SU-DHL-6 (cell line): ENCODE data around the gene GEMIN2.

Experiments used
- CTCF ChIP-seq: fragments of 200-600 bp; sonication (generic); IDR thresholded peaks from one replicate; pipeline ENCODE4 v1.5.1; 2017; ENCODE audit warnings: antibody characterized with exemption, mild to moderate bottlenecking, low read length, moderate library complexity; ENCODE audit not compliant: insufficient read depth, poor library complexity, severe bottlenecking
- EZH2phosphoT487 ChIP-seq: fragments of 200-600 bp; sonication (generic), shearing (Covaris generic); conservative IDR thresholded peaks from 2 replicates; pipeline ENCODE4 v1.6.1; 2018; ENCODE audit warnings: mild to moderate bottlenecking, antibody characterized with exemption, low read length, moderate library complexity, mixed read lengths

- TF ChIP-seq CTCF (no peak), EZH2phosphoT487 (no peak)
Observed at GRCh38 chr14:39085933-39086332, 28.2 kb upstream of the GEMIN2 start.
